ENCODE results near the gene SMIM35.

Gene SMIM35

DNA sequence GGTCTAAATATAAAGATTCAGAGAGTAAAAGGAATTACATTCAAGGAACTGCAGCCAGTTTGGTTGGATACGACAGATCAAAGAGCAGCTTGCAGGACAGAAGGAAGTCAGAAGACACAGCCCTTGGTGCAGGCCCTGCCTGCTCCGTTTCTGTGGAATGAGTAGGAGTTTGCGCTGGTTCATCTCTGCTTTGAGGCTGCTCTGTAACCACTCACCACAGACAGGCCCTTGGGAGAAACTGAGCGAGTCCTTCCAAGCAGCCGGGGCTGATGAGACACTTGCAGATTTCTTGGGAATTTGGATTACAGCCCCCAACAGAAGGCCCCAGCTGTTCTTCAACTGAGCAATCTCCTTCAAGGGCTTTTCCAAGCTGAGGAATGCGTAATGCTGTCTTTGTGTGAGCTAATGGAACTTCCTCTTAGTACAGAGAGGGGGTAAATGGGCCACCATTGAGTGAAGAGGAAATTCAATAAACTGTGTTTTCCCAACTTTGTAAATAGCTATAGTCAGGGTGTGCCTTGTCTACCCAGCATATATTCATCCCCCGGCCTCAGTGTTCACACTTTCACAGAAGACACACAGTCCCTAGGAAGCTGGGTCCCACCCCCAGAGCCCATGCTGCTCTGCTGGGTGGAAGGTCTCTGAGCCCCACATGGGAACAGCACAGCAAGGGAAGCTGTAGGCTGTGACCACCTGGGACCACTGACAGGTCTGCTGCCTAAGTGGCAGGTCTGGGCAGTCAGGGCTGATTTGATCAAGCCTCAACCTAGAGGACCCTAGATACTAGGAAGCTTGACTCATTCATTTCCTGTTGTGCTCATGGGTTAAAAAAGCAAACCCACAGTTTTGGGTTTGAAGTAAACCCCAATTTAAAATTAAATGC, 84.0 kb downstream of the SMIM35 start:
- CTCF ChIA-PET, result interaction anchor here (1.2 kb wide), 1 partner anchor 56 kb away, joined by 5 read pairs; no protein-coding TSS in a partner anchor

DNA sequence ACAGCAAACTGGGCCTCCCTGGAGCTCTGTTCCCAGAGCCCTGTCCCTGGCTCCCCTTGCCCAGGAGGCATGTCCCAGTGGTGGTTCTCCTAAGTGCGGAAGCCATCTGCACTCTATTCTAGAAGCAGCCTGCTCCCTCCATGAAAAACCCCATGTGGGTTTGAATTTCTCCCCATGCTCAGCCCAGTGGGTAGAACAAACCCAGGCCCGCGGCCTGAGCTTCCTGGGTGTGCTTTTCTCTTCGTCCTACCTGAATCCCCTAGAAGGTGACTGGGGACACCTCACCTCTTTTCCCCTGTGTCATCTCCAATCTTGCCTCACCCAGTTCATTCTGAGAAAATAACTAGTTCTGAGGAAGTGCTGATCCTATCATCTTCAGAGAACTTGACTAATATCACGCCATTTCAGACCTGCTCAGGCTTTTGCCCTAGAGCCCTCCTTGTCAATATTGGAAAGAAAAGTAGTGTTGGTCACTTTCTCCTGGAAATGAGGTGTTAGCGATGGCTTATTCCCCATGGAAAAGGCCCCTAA, 84.7 kb downstream of the SMIM35 start:
- TF ChIP-seq ZNF529 (tag by site-specific recombination; IDR thresholded peaks at IDR 0.05; ENCODE audit: insufficient replicate concordance) (no peak), ZNF544 (tag by site-specific recombination; IDR thresholded peaks at IDR 0.05) (no peak)
- Histone ChIP-seq H3K36me3 (ENCODE audit: control insufficient read depth in 2 of 2, insufficient read depth in 1 of 2, low read length in 2 of 2) (no peaks in the 10 kb centered on the region), H3K27ac (ENCODE audit: extremely low read depth, low read depth, low read length) (no peak overlapping the region), H3K9me3 (ENCODE audit: control insufficient read depth, insufficient read depth, low read depth, low read length) (no peaks in the 10 kb centered on the region), H3K4me3 (ENCODE audit: low read depth, low read length) (no peak overlapping the region), H3K4me1 (ENCODE audit: control insufficient read depth, insufficient read depth, low read length) (no peaks in the 10 kb centered on the region)
- ChIA-PET POLR2A (no interaction called here), CTCF (interaction anchor here (0.6 kb wide), 1 partner anchor 168 kb away, joined by 3 read pairs; no protein-coding TSS in a partner anchor)

More for the DNA sequence above, 84.0 kb downstream of the SMIM35 start:
- H3K27ac ChIP-seq (ENCODE audit: extremely low read depth, low read depth, low read length), result no peak overlapping the region
- H3K36me3 ChIP-seq (ENCODE audit: control insufficient read depth in 2 of 2, insufficient read depth in 1 of 2, low read length in 2 of 2), result no peaks in the 10 kb centered on the region
- no peak overlapping the region for H3K4me3 ChIP-seq (ENCODE audit: low read depth, low read length)
- no peaks in the 10 kb centered on the region for H3K4me1 ChIP-seq (ENCODE audit: control insufficient read depth, insufficient read depth, low read length)
- POLR2A ChIA-PET, result no interaction called here
- H3K9me3 ChIP-seq (ENCODE audit: control insufficient read depth, insufficient read depth, low read depth, low read length), result no peaks in the 10 kb centered on the region
- no peak for TF ChIP-seq ZNF19 (tag by site-specific recombination; IDR thresholded peaks at IDR 0.05; ENCODE audit: low read depth)
- TF ChIP-seq ZNF211 (tag by site-specific recombination; IDR thresholded peaks at IDR 0.05; ENCODE audit: low read depth), result no peak

- CTCF ChIA-PET, result interaction anchor here (0.6 kb wide), 1 partner anchor 168 kb away, joined by 3 read pairs; no protein-coding TSS in a partner anchor
- Histone ChIP-seq H3K4me1 (ENCODE audit: control insufficient read depth, insufficient read depth, low read length) (no peaks in the 10 kb centered on the region), H3K36me3 (ENCODE audit: control insufficient read depth in 2 of 2, insufficient read depth in 1 of 2, low read length in 2 of 2) (no peaks in the 10 kb centered on the region), H3K27ac (ENCODE audit: extremely low read depth, low read depth, low read length) (no peak overlapping the region), H3K4me3 (ENCODE audit: low read depth, low read length) (no peak overlapping the region), H3K9me3 (ENCODE audit: control insufficient read depth, insufficient read depth, low read depth, low read length) (no peaks in the 10 kb centered on the region)
- TF ChIP-seq, protein P1, sequence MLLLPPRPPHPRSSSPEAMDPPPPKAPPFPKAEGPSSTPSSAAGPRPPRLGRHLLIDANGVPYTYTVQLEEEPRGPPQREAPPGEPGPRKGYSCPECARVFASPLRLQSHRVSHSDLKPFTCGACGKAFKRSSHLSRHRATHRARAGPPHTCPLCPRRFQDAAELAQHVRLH (tag by site-specific recombination; IDR thresholded peaks at IDR 0.05), result no peak
- TF ChIP-seq ZFP69B (tag by site-specific recombination; IDR thresholded peaks at IDR 0.05) (no peak), ZNF600 (tag by site-specific recombination; IDR thresholded peaks at IDR 0.05) (no peak), PRDM10 (tag by site-specific recombination; IDR thresholded peaks at IDR 0.05) (no peak), KLF16 (tag by site-specific recombination; IDR thresholded peaks at IDR 0.05) (no peak), ZNF555 (tag by site-specific recombination; conservative IDR thresholded peaks at IDR 0.05) (no peak), ZNF830 (tag by site-specific recombination; IDR thresholded peaks at IDR 0.05; ENCODE audit: low read depth) (no peak), ZNF18 (tag by site-specific recombination; IDR thresholded peaks at IDR 0.05) (no peak), ZNF354C (tag by site-specific recombination; IDR thresholded peaks at IDR 0.05; ENCODE audit: borderline replicate concordance, low read depth) (no peak), ZNF792 (tag by site-specific recombination; IDR thresholded peaks at IDR 0.05) (no peak), ZNF132 (tag by site-specific recombination; IDR thresholded peaks at IDR 0.05; ENCODE audit: borderline replicate concordance) (no peak), ZNF184 (tag by site-specific recombination; IDR thresholded peaks at IDR 0.05) (no peak), KLF7 (tag by site-specific recombination; IDR thresholded peaks at IDR 0.05; ENCODE audit: borderline replicate concordance) (no peak), OSR2 (tag by site-specific recombination; IDR thresholded peaks at IDR 0.05) (no peak), ZXDB (tag by site-specific recombination; IDR thresholded peaks at IDR 0.05) (no peak)
- TF ChIP-seq, protein P2, sequence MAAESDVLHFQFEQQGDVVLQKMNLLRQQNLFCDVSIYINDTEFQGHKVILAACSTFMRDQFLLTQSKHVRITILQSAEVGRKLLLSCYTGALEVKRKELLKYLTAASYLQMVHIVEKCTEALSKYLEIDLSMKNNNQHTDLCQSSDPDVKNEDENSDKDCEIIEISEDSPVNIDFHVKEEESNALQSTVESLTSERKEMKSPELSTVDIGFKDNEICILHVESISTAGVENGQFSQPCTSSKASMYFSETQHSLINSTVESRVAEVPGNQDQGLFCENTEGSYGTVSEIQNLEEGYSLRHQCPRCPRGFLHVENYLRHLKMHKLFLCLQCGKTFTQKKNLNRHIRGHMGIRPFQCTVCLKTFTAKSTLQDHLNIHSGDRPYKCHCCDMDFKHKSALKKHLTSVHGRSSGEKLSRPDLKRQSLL (tag by site-specific recombination; IDR thresholded peaks at IDR 0.05), result no peak
- POLR2A ChIA-PET, result no interaction called here
Measured at GRCh38 chr11:118001494-118001971, 85.2 kb downstream of the SMIM35 start.
